SKM-1 treated with dmso at 0.1 percent for 144 hours (cell line): Measurements from ENCODE around the gene RIC3.
A peak's percentile ranks its signal among the peaks of the same experiment; 100 is the strongest.

Experiments used
- DNase-seq: peaks from one replicate; lab custom pipeline; 2025; ENCODE audit not compliant: unreplicated experiment; lab: John Stamatoyannopoulos, UW

Gene RIC3

DNA sequence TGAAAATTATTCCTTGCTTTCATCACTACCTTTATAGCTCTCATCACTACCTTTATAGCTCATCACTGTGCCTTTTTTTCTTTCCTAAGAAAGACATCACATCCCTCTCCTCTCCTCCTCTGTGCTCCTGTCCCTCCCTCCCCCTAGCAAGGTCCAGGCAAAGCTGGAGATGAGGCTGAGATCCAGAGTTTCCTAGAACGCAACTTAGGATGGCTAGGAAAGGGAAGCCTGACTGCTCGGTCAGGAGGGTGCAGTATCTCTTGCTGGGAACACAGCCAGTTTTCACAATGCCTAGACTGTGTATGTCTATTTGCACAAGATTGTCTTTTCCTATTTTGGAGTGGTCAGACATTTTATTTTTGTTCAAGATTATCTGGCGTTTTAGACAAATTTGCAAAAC lies 63.2 kb downstream of the RIC3 start:
- no peak for DNase-seq

DNA sequence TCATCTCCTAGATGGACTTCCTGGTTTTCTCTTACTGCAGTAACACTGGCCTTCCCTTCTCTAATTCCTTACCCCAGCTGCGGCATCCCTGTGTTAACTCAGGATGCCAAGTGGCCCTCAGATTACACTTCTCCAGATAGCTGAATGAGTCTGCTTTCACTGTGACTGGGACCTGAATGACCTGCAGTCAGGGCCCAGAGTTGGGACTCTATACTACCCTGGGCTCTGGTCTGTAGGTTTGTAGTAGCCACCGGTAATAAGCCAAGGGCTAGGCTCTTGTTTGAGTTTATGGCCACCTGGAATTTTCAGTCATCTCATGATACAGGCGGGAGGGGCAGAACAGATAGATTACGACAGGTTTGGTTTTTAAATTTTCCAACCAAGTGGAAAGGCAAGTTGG lies 63.7 kb downstream of the RIC3 start:
- DNase-seq = no peak

DNA sequence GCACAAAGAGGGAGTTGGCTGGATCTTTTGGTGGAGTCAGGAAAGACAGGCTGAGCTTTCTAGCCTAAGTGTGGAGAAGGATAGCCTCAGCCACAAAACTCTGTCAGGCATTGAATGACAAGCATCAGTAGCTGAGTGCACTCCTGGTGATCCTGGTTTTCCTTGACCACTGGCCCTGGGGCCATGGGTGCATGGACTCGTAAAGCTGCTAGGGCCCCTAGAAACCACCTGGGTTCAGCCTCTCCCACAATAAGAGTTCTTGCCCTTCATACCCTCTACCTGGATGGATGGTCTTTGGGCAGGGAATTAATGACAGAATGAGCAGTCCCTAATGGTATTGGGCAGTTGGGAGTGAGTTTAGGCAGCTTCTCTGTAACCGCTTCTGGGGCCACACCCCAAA lies 64.9 kb downstream of the RIC3 start:
- DNase-seq = no peak

DNA sequence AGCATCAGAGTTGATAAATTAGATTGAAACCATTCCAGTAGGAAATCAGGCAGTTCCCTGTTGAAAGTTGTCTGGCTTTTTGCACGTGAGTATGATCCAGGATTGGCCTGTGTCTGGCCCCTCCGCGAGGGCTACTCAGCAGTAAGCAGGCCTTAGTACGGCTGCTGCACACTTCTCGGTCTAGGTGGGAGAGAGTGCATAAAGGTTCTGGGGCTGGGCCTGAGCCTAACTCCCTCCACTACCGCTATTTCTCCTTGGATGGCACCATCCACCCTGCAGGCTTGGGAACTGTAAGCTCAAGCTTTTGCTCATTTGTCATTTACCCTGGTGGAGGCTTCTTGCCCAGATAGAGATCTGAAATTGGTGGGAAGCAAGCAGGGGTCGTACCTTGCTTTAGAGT lies 65.9 kb downstream of the RIC3 start:
- no peak for DNase-seq

DNA sequence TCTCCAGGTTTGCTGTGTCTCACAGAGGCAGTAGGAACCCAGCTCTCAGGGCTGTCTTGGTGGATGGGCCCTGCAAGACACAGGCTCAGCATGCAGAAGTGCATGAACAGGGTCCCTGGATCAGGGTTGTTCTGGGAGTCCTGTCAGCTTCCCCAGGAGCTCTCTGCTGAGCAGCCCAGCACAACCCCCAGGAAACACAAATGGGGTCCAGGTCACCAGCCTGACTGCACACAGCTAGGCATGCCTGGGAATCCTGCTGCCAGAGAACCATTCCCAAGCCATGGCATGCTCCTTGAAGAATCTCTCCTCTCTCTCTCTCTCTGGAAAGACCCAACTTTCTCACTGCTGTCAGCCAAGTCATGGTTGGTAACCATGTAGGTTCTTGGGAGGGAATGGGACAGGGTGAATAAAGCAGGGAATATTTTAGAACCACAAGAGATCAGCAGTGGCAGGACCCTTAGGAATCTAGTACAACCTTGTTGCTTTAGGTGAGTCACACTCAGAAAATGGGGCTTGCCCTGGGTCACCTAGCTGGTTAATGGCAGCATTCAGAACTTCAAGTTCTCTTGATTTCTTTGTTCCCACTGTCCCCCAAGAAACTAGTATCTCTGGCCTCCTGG lies 66.4 kb downstream of the RIC3 start:
- DNase-seq = no peak

DNA sequence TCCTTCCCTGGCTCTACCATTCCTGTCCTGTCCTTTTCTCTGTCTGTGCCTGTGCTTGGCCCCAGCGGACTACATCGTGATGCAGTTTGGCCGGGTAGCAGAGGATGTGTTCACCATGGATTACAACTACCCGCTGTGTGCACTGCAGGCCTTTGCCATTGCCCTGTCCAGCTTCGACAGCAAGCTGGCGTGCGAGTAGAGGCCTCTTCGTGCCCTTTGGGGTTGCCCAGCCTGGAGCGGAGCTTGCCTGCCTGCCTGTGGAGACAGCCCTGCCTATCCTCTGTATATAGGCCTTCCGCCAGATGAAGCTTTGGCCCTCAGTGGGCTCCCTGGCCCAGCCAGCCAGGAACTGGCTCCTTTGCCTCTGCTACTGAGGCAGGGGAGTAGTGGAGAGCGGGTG lies 67.4 kb downstream of the RIC3 start:
- no peak for DNase-seq

DNA sequence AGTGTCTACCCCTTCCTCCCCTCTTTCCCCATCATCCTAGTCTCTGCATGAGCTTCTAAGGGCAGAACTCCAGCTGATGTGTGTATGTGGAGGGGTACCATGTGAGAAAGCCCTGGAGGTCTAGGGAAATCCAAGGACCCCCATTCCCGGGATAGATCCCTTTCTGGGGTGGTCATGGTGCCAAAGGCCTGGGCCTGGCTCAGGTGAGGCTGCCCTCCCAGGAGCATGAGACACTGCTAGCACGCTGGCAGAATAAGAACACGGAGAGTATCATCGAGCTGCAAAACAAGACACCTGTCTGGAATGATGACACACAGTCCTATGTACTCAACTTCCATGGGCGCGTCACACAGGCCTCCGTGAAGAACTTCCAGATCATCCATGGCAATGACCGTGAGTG lies 68.2 kb downstream of the RIC3 start:
- no peak for DNase-seq

DNA sequence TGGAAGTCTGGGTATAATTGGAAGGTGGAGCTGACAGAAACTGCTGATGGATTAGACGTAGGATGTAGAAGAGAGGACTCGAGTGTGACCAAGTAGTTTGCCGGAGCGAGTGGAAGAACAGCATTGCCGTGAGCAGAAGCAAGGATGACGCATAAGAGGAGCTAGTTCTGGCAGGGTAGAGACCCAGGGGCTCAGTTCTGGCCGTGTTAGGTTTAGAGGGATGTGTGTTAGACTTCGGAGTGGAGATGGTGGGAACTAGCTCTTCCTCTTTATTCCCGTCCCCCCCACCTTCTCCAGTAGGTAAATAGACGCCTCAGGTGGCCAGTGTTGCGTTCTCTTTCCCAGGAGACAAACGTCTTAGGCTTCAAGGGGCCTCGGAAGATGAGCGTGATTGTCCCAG lies 68.7 kb downstream of the RIC3 start:
- no peak for DNase-seq

DNA sequence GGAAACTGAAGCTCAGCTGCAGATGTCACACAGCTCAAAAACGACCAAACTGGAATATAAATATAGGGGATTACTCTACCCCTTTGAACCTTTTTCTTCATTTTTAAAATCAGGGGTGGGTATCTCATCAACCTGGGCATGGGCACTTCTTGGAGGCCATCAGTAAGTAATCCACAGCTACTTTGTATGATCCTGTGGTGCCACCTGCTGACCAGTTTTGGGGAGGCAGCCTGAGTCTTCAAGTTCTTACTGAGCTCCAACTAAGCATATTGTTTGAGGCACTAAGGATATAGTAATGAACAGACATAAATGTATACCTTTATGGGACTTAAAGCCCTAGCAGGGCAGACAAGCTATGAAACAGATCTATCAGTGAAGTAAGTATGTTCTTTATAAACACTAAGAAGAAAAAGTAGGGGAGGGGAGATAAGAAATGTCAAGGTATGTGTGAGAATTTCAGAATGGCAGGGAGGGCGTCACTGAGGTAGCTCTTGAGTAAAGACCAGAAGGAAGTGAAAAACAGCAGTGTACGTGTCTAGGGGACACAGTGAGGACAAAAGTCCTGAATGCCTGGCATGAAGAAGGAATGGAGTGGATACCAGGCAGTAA lies 69.4 kb downstream of the RIC3 start:
- DNase-seq = peak; percentile 33

DNA sequence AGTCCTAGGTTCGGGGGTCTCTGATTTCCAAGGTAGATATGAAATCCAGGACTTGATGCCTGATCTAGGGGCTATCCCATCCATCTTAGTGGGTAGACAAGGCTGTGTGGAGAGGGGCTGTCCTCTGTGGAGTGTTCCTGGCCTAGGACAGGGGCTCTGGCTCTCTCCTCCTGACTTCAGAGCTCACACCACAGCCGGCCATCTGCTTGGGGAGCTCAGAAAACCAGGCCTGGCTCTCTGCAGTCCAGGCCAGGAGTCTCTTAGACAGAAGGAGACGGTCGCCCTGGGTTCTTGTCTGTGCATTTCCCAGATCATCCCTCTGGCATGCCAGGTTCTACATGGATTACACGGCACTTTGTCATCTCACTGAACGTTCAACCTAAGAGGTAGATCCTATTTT lies 69.9 kb downstream of the RIC3 start:
- no peak for DNase-seq

DNA sequence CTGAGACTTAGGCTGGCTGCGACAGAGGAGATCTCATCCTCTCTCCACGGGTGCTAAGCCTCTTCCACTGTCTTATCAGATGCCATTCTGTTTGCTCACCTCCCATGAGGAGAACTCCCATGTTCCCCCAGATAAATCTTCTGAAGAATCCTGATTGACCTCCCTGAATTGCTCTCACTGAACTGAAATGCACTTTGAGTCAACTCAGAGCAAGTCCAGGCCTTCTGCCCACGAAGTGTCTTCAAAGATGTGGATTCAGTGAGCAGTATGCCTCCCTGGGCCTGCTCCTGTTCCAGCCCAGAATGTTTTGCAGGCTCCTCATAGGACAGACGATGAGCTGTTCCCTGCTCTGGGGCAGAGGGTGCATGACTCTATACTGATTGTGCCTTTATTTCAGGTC lies 70.5 kb downstream of the RIC3 start:
- no peak for DNase-seq

DNA sequence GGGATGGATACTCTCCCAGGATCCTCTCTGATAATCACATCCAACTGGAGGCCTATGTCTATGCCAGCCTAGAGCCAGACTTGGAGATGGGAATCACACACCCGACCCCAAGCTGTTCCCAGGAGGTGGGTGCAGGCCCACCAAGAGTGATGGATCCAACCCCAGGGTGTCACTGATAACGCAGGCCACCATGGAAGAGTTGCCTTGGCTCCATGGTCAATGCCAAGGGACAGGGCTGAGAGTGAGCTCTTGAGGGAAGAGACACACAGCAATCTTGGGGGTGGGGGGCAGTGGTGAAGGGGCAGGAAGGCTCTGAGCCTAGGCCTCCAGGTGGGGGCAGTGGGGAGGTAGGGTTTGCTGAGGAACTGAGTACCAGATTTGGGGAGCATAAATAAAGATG lies 70.9 kb downstream of the RIC3 start:
- DNase-seq = no peak

DNA sequence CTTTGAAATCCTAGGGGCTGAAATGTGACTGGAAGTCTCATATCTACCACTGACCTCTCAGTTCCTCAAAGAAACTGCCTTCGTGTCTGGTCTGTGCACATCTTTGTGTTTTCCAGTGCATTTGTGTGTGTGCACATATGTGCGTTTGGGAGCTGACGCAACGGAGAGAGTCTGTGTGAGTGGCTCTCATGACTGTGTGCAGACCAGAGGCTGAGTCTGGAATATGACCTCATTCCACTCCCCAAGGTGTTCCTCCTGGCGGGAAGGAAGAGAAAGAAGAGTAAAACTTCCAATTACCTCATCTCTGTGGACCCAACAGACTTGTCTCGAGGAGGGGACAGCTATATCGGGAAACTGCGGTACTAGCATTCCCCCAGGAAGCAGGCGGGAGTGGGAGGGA lies 71.4 kb downstream of the RIC3 start:
- no peak for DNase-seq

DNA sequence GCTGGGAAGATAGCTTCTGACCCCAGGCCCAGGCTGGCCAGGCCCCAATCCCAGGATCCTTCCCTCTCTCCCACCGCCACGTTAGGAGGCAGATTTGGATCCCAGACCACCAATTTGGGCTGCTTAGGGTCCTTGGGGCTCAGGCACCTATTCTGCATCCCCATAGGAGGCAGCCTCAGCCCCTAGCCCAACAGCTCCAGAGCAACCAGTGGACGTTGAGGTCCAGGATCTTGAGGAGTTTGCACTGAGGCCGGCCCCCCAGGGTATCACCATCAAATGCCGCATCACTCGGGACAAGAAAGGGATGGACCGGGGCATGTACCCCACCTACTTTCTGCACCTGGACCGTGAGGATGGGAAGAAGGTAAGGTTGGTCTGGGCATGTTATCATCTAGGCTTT lies 71.8 kb downstream of the RIC3 start:
- no peak for DNase-seq

DNA sequence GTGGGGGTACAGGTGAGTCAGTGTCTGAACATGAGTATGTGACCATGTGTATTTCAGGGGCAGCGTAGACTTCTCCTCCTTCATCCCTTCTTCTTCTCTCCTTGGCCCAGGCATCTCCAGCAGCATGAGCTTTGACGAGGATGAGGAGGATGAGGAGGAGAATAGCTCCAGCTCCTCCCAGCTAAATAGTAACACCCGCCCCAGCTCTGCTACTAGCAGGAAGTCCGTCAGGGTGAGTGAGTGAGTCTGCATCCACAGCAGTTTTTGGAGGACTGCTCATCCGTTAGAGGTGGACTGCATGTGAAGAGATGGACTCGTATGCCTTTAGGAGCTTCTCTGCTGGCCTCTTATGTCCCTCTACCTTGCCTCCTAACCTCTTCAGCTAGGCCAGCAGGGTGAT lies 72.2 kb downstream of the RIC3 start:
- no peak for DNase-seq

DNA sequence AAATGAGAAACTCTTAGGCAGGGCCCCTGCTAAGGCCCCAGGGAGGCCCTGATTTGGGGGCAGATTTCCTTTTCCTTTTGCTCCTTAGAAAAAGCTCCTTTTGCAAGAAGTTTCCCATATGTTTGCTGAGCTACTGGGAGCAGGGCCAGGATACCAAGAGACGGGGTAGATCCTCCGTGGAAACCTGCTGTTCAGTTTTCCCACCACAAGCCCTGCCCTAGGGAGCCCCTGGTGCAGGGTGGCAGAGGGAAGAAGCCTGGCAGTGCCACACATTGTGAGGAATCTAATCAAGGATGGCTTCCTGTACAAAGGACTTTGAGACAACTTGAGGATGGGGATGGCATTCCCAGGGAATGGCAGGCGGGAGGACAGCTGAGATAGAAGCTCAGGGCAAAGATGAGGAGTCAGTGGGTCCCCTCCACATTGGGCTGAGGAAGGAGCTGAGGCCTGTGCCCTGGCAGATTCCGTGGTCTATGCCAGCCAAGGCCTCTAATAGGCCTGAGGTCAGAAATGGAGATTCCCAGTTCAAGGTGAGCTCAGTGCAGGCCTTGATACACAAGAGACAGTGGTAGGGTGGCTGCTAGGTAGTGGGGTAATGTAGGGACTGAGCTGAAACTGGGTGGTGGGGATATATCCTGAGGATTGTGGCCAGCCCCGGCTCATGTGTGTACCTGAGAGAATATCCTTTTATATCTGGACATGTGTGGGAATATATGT lies 72.9 kb downstream of the RIC3 start:
- no peak for DNase-seq

DNA sequence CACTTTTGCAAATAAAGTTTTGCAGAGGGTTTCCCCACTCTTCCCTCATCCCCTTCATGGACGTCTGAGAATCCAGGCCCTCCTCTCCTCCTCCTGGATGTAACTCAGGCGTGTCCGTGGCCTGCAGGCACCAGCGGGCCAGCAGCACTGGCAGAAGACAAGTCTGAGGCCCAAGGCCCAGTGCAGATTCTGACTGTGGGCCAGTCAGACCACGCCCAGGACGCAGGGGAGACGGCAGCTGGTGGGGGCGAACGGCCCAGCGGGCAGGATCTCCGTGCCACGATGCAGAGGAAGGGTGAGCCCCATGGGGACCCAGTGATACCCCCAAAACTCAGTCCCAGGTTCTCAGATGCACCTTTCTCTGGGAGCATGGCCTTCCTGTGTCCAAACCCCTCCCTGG lies 73.5 kb downstream of the RIC3 start:
- no peak for DNase-seq

DNA sequence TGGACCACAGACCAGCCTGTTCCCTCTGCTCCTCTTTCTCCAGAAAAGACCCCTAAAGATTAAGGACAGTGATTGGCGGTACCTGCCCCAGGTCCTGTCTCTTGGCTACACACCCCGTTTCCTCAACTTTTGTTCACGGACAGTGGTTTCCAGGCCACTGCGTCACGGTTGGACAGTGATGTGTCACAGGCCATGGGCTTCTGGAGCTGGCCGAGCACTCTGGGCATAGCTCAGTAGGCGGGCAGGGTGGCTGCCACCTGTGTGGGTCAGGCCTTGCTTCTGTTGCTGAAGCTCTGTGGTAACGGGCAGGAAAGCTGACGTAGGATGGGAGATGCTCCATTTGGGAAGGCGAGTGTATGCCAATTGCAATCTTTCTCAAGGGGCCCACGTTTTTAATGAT lies 74.2 kb downstream of the RIC3 start:
- DNase-seq = no peak

DNA sequence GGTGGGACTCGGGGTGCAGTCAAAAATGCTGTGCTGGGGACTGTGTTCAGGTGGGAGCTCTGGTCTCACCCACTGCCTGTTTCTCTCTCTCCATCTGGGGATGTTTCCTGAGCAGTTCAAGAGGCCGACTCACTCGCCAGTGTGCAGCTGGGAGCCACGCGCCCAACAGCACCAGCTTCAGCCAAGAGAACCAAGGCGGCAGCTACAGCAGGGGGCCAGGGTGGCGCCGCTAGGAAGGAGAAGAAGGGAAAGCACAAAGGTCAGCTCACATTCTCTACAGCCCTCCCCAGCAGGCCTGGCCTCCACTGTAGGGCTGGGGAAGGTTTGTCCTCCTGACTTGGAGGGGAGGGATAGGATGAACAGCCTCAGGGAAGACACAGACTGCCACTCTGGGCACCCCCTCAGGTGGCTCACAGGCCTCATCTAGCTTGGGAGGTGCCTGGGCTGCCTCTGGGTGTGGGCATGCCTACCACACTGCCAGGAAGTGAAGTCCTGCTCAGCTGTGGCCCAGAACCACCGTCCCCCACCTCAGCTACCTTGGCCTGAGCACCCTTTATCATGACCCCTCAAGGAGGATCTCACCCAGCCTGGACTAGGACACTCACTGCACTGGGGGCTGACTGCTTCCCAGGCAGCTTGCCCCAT lies 74.8 kb downstream of the RIC3 start:
- DNase-seq = no peak

DNA sequence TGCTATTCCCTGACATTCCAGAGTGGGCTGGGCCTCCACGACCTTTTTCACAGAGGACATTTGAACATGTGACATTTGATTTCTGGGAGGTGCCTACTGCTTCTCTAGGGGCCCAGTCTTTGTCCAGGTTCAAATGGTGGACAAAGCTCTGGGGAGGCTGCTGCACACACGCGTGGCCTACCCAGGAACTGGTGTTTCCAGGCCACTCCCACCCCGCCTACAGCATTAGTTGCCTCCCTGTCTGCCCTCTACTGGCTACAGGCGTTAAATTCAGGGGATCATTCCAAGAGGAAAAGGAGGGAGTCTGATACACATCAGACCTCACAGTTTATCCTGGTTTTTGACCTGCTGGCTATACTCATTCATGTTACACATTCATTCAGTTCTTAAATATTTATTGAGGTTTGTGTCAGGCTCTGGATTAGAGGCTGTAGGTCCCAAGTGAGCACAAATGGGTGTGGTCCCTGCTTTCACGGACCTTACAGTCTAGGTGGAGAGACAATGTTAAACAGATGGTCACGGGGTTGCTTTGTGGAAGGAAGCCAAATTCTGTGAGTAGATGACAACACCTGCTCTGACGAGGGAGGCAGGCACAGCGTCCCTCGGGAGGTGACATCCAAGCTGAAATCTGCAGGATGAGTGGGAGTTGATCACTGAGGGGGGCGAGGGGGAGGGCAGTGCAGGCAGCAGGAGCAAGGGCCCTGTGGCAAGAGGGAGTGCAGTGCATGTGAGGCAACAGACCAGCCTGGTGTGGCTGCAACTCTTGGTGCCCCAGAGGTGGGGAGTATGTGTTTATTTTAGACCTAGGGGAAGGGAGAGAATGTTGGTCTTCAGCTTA lies 76.0 kb downstream of the RIC3 start:
- peak; percentile 17 for DNase-seq

DNA sequence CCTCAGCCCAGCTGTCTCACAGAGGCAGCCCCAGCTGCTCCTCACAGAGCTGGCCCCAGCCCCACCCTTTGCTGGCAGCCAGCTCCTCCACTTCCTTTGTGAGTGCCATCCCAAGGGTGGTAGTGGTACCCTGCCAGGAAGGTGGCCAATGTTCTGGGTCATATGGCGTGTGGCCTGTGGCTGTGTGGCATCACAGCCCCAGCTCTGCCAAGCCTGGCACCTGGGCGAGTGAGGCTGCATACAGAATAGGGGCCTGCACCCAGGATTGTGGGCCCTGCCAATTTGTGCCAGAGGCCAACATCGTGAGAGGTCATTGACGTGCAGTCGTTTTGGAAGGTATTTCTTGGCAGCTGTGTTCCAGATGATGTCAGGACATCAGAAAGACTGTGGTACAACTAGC lies 77.1 kb downstream of the RIC3 start:
- no peak for DNase-seq
